PC-3 (cell line): Measurements from ENCODE around the gene TMEM123.

Source experiments
- EZH2phosphoT487 ChIP-seq: fragments of 300-600 bp; sonication (generic); IDR thresholded peaks from 2 replicates; pipeline ENCODE4 v1.6.1; 2018; ENCODE audit warnings: mild to moderate bottlenecking, antibody characterized with exemption, low read length, borderline replicate concordance
- TF ChIP-seq, protein P1 (sequence below): fragments of 300-600 bp; sonication (generic); conservative IDR thresholded peaks from 2 replicates; pipeline ENCODE4 v1.5.1; 2017; ENCODE audit warnings: antibody characterized with exemption, low read depth, mild to moderate bottlenecking, low read length

DNA sequence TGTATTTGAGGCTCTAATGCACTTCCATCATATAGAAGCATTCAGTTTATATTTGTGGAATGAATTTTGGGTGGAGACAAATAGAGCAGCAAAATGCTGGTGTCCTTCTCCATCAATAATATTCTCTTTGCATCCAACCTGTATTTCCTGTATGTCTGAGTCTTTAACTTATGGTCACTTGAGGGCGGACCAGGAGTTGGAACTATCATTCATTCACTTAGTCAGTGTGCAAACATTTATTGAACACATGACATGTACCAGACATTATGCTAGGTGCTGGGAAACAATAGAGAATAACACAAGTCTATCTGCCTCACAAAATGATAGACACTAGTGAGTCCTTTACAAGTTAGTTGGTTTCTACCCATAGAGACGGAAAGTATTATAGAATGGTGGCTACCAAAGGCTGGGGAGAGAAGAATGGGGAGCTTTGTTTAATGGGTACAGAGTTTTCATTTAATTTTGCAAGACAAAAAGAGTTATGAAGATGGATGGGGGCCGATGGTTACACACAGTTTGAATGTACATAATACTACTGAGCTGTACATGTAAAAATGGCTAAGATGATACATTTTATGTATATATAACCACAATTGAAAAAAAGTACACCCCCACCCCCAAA, 4.6 kb upstream of the TMEM123 start:
- no peak for TF ChIP-seq EZH2phosphoT487
- TF ChIP-seq, protein P1, sequence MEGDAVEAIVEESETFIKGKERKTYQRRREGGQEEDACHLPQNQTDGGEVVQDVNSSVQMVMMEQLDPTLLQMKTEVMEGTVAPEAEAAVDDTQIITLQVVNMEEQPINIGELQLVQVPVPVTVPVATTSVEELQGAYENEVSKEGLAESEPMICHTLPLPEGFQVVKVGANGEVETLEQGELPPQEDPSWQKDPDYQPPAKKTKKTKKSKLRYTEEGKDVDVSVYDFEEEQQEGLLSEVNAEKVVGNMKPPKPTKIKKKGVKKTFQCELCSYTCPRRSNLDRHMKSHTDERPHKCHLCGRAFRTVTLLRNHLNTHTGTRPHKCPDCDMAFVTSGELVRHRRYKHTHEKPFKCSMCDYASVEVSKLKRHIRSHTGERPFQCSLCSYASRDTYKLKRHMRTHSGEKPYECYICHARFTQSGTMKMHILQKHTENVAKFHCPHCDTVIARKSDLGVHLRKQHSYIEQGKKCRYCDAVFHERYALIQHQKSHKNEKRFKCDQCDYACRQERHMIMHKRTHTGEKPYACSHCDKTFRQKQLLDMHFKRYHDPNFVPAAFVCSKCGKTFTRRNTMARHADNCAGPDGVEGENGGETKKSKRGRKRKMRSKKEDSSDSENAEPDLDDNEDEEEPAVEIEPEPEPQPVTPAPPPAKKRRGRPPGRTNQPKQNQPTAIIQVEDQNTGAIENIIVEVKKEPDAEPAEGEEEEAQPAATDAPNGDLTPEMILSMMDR: no peak
